Measurements from ENCODE around the gene IGSF11. TPM values are rescaled to one million over a fixed set of nuclear protein-coding genes. Genes with fewer than 3 reads are reported as not detected.

IGSF11 gene
- total RNA-seq, 1 donor from 2014 or later: 0.39 TPM

- no peak overlapping the region for H3K27ac Mint-ChIP-seq (ENCODE audit: unreplicated experiment)
- peaks cover 13% of the 10 kb centered on the region for H3K4me1 Mint-ChIP-seq (ENCODE audit: low read depth, unreplicated experiment)
- H4K20me1 ChIP-seq (ENCODE audit: insufficient read depth, low read length): no peaks in the 10 kb centered on the region
- H3K4me2 ChIP-seq (ENCODE audit: low read length): no peak overlapping the region
- no peak overlapping the region for H3K4me3 Mint-ChIP-seq (ENCODE audit: unreplicated experiment)
- no peaks in the 10 kb centered on the region for H3K36me3 ChIP-seq (ENCODE audit: insufficient read depth, low read length)
- TF ChIP-seq CTCF (IDR thresholded peaks at IDR 0.05; ENCODE audit: insufficient read depth, low read depth, low read length): no peak
- TF ChIP-seq EZH2 (IDR thresholded peaks at IDR 0.05; ENCODE audit: insufficient read depth, low read length): no peak
- no peaks in the 10 kb centered on the region for H3K36me3 Mint-ChIP-seq (ENCODE audit: low read depth, unreplicated experiment)
- no peak for FAIRE-seq
- no peaks in the 10 kb centered on the region for H3K4me1 ChIP-seq (ENCODE audit: insufficient read depth, low read length)
- H3K9me3 Mint-ChIP-seq (ENCODE audit: unreplicated experiment): peaks cover 10% of the 10 kb centered on the region
- no peak overlapping the region for H2AFZ ChIP-seq (ENCODE audit: low read depth, low read length)
- H3K27me3 ChIP-seq (ENCODE audit: insufficient read depth, low read length): no peaks in the 10 kb centered on the region
- no peak overlapping the region for H3K27ac ChIP-seq (ENCODE audit: low read depth, low read length)
- no peak for DNase-seq (ENCODE audit: low read depth)
- H3K9ac ChIP-seq (ENCODE audit: low read length): no peak overlapping the region
- no peaks in the 10 kb centered on the region for H3K27me3 Mint-ChIP-seq (ENCODE audit: low read depth, unreplicated experiment)
- H3K9me3 ChIP-seq (ENCODE audit: insufficient read depth, low read depth, low read length): no peaks in the 10 kb centered on the region
- H3K79me2 ChIP-seq (ENCODE audit: insufficient read depth, low read length): no peaks in the 10 kb centered on the region
- no peak overlapping the region for H3K4me3 ChIP-seq (ENCODE audit: insufficient read depth, low read depth, low read length)
Observed at GRCh38 chr3:118951089-118951488, 83.6 kb downstream of the IGSF11 start.

GRCh38 chr3:118949113-118949760 lies 85.4 kb downstream of the IGSF11 start:
- Mint-ChIP-seq H3K27me3 (ENCODE audit: low read depth, unreplicated experiment) (no peaks in the 10 kb centered on the region), H3K9me3 (ENCODE audit: unreplicated experiment) (peaks cover 4% of the 10 kb centered on the region), H3K36me3 (ENCODE audit: low read depth, unreplicated experiment) (no peaks in the 10 kb centered on the region), H3K4me3 (ENCODE audit: unreplicated experiment) (peak overlapping the region; percentile 36), H3K4me1 (ENCODE audit: low read depth, unreplicated experiment) (peaks cover 13% of the 10 kb centered on the region), H3K27ac (ENCODE audit: unreplicated experiment) (peak overlapping the region; percentile 22)
- H3K9me3 ChIP-seq (ENCODE audit: insufficient read depth, low read depth, low read length): no peaks in the 10 kb centered on the region
- H3K79me2 ChIP-seq (ENCODE audit: insufficient read depth, low read length): no peaks in the 10 kb centered on the region
- no peaks in the 10 kb centered on the region for H3K36me3 ChIP-seq (ENCODE audit: insufficient read depth, low read length)
- H2AFZ ChIP-seq (ENCODE audit: low read depth, low read length): no peak overlapping the region
- DNase-seq (ENCODE audit: low read depth) (no peak), FAIRE-seq (no peak)
- TF ChIP-seq CTCF (IDR thresholded peaks at IDR 0.05; ENCODE audit: insufficient read depth, low read depth, low read length) (no peak), EZH2 (IDR thresholded peaks at IDR 0.05; ENCODE audit: insufficient read depth, low read length) (no peak)
- H3K4me1 ChIP-seq (ENCODE audit: insufficient read depth, low read length): no peaks in the 10 kb centered on the region
- no peaks in the 10 kb centered on the region for H4K20me1 ChIP-seq (ENCODE audit: insufficient read depth, low read length)
- H3K27me3 ChIP-seq (ENCODE audit: insufficient read depth, low read length): no peaks in the 10 kb centered on the region
- no peak overlapping the region for H3K27ac ChIP-seq (ENCODE audit: low read depth, low read length)
- H3K9ac ChIP-seq (ENCODE audit: low read length): no peak overlapping the region
- no peak overlapping the region for H3K4me3 ChIP-seq (ENCODE audit: insufficient read depth, low read depth, low read length)
- no peak overlapping the region for H3K4me2 ChIP-seq (ENCODE audit: low read length)

GRCh38 chr3:118948146-118948545 lies 86.5 kb downstream of the IGSF11 start:
- no peaks in the 10 kb centered on the region for H3K9me3 ChIP-seq (ENCODE audit: insufficient read depth, low read depth, low read length)
- DNase-seq (ENCODE audit: low read depth): no peak

More at GRCh38 chr3:118948146-118948545, 86.5 kb downstream of the IGSF11 start:
- H3K27me3 ChIP-seq (ENCODE audit: insufficient read depth, low read length): no peaks in the 10 kb centered on the region
- no peaks in the 10 kb centered on the region for H3K4me1 ChIP-seq (ENCODE audit: insufficient read depth, low read length)
- Mint-ChIP-seq H3K4me3 (ENCODE audit: unreplicated experiment) (no peak overlapping the region), H3K27ac (ENCODE audit: unreplicated experiment) (no peak overlapping the region), H3K27me3 (ENCODE audit: low read depth, unreplicated experiment) (no peaks in the 10 kb centered on the region), H3K36me3 (ENCODE audit: low read depth, unreplicated experiment) (no peaks in the 10 kb centered on the region), H3K4me1 (ENCODE audit: low read depth, unreplicated experiment) (peaks cover 13% of the 10 kb centered on the region), H3K9me3 (ENCODE audit: unreplicated experiment) (no peaks in the 10 kb centered on the region)
- no peak for FAIRE-seq
- H3K4me2 ChIP-seq (ENCODE audit: low read length): no peak overlapping the region
- H3K36me3 ChIP-seq (ENCODE audit: insufficient read depth, low read length): no peaks in the 10 kb centered on the region
- no peaks in the 10 kb centered on the region for H4K20me1 ChIP-seq (ENCODE audit: insufficient read depth, low read length)
- H3K79me2 ChIP-seq (ENCODE audit: insufficient read depth, low read length): no peaks in the 10 kb centered on the region
- H3K9ac ChIP-seq (ENCODE audit: low read length): no peak overlapping the region
- no peak overlapping the region for H3K4me3 ChIP-seq (ENCODE audit: insufficient read depth, low read depth, low read length)
- TF ChIP-seq EZH2 (IDR thresholded peaks at IDR 0.05; ENCODE audit: insufficient read depth, low read length) (no peak), CTCF (IDR thresholded peaks at IDR 0.05; ENCODE audit: insufficient read depth, low read depth, low read length) (no peak)
- no peak overlapping the region for H2AFZ ChIP-seq (ENCODE audit: low read depth, low read length)
- H3K27ac ChIP-seq (ENCODE audit: low read depth, low read length): no peak overlapping the region
